Measurements from ENCODE around the gene TRIO. TPM values are rescaled to one million over a fixed set of nuclear protein-coding genes. Genes with fewer than 3 reads are reported as not detected.

Gene TRIO
- total and polyA plus RNA-seq, 10 of the 15 experiments (the other 5 are each of a cell fraction or from before 2014, with no cell fraction given), result 5.1 to 96.4 (median 44.6) TPM

- TF ChIP-seq STAT3 (IDR thresholded peaks at IDR 0.05; ENCODE audit: low read depth, low read length) (no peak), E2F8 (IDR thresholded peaks at IDR 0.05; ENCODE audit: low read depth, partially characterized antibody) (no peak), STAT1 (conservative IDR thresholded peaks at IDR 0.05) (no peak), NBN (IDR thresholded peaks at IDR 0.05) (peak; percentile 84), ZZZ3 (IDR thresholded peaks at IDR 0.05; ENCODE audit: control insufficient read depth, insufficient read length, low read depth) (no peak), SREBF1 (IDR thresholded peaks at IDR 0.05; ENCODE audit: low read length) (no peak), ZNF274 (IDR thresholded peaks at IDR 0.05; ENCODE audit: insufficient read depth, insufficient read length) (no peak), RB1 (IDR thresholded peaks at IDR 0.05; ENCODE audit: borderline replicate concordance) (no peak), JUND (IDR thresholded peaks at IDR 0.05; ENCODE audit: low read depth, low read length) (peak; percentile 90), ATF2 (IDR thresholded peaks at IDR 0.05; ENCODE audit: low read length) (peak; percentile 91), IKZF1 (conservative IDR thresholded peaks at IDR 0.05) (0 out of 2 replicates have a peak, but pooled peaks have one; percentile 38), CBX3 (IDR thresholded peaks at IDR 0.05; ENCODE audit: borderline replicate concordance, low read depth) (no peak), RAD21 (IDR thresholded peaks at IDR 0.05; ENCODE audit: insufficient read depth, low read depth, low read length) (0 out of 2 replicates have a peak, but pooled peaks have one; percentile 12), TBL1XR1 (IDR thresholded peaks at IDR 0.05; ENCODE audit: low read depth, low read length) (no peak), ZNF217 (IDR thresholded peaks at IDR 0.05) (no peak), CHD2 (IDR thresholded peaks at IDR 0.05; ENCODE audit: borderline replicate concordance, low read depth, low read length) (no peak), ATF3 (IDR thresholded peaks at IDR 0.05; ENCODE audit: borderline replicate concordance, extremely low read depth, low read depth, low read length) (no peak), POU2F2 (IDR thresholded peaks at IDR 0.05; ENCODE audit: borderline replicate concordance, low read depth, low read length) (0 out of 3 replicates have a peak, but pooled peaks have one; percentile 16), MTA2 (IDR thresholded peaks at IDR 0.05; ENCODE audit: low read depth) (peak; percentile 75), GATAD2B (conservative IDR thresholded peaks at IDR 0.05; ENCODE audit: low read depth) (no peak), HDGF (IDR thresholded peaks at IDR 0.05) (no peak), SIX5 (IDR thresholded peaks at IDR 0.05; ENCODE audit: low read depth, low read length, severe bottlenecking) (no peak)
- TF ChIP-seq, protein P1, sequence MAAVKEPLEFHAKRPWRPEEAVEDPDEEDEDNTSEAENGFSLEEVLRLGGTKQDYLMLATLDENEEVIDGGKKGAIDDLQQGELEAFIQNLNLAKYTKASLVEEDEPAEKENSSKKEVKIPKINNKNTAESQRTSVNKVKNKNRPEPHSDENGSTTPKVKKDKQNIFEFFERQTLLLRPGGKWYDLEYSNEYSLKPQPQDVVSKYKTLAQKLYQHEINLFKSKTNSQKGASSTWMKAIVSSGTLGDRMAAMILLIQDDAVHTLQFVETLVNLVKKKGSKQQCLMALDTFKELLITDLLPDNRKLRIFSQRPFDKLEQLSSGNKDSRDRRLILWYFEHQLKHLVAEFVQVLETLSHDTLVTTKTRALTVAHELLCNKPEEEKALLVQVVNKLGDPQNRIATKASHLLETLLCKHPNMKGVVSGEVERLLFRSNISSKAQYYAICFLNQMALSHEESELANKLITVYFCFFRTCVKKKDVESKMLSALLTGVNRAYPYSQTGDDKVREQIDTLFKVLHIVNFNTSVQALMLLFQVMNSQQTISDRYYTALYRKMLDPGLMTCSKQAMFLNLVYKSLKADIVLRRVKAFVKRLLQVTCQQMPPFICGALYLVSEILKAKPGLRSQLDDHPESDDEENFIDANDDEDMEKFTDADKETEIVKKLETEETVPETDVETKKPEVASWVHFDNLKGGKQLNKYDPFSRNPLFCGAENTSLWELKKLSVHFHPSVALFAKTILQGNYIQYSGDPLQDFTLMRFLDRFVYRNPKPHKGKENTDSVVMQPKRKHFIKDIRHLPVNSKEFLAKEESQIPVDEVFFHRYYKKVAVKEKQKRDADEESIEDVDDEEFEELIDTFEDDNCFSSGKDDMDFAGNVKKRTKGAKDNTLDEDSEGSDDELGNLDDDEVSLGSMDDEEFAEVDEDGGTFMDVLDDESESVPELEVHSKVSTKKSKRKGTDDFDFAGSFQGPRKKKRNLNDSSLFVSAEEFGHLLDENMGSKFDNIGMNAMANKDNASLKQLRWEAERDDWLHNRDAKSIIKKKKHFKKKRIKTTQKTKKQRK (IDR thresholded peaks at IDR 0.05; ENCODE audit: low read depth, low read length), result no peak
These were observed 121.6 kb downstream of the TRIO start (continued) for GRCh38 chr5:14264605-14265316.
